RPMI7951 (cell line): Measurements from ENCODE around the gene ASIC1. TPM values are rescaled to one million over a fixed set of nuclear protein-coding genes. Genes with fewer than 3 reads are reported as not detected.

ENCODE experiments used
- DNase-seq: peaks from one replicate; pipeline ENCODE4 v3.0.0-alpha.2; 2012; ENCODE audit warnings: low read depth
- total RNA-seq: library from RNA; depleted of rRNA; stranded (reverse); fragments of >200 nt; shearing (Covaris generic); gene quantifications from 2 replicates; pipeline ENCODE4 v1.2.3, GENCODE V29; 2014; rRNA removed

ASIC1 gene
- total RNA-seq, 1 experiment from 2014 or later, result 0.24 TPM

DNA sequence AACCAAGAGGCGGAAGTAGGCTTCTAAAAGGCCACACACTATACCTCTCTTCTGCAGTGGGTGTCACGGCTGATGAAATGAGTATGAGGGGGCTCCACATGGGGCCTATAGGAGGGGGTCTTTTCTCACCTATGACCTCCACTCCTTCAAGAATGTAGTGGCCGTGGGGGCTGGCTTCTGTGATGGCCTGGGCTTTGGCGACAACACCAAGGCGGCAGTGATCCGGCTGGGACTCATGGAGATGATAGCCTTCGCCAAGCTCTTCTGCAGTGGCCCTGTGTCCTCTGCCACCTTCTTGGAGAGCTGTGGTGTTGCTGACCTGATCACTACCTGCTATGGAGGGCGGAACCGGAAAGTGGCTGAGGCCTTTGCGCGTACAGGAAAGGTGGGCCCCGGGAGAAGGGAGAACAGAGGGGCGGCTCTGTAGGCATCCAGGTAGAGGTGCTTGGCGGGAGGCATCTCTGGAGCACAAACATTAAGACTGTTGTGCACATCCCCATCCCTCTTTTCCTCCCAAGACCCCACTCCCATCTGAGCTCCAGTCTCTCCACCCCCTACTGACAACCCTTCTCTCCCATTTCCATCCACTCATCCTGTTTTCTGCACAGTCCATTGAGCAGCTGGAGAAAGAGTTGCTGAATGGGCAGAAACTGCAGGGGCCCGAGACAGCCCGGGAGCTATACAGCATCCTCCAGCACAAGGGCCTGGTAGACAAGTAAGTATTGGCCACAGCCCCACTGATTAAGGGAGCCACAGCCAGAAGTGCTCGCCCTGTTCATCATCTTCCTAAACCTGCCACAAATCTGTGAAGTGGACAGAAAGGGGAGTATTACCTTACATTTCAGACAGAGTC is 50.2 kb downstream of the ASIC1 start:
- DNase-seq, result no peak

DNA sequence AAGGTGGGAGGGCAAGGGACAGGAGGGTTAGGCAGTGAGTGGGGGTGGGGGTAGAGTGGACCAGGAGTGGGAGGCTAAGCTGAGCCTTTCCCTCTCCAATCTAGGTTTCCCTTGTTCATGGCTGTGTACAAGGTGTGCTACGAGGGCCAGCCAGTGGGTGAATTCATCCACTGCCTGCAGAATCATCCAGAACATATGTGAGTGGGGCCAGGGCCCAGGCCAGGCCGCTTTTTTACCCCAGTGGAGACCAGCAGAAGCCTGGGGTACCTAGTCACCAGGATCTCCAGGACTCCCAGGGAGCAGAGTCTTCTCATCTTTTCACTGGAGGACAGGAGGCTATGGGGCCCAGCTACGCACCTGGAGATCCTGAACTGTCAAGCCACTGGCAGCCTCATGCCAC is 51.9 kb downstream of the ASIC1 start:
- no peak for DNase-seq

DNA sequence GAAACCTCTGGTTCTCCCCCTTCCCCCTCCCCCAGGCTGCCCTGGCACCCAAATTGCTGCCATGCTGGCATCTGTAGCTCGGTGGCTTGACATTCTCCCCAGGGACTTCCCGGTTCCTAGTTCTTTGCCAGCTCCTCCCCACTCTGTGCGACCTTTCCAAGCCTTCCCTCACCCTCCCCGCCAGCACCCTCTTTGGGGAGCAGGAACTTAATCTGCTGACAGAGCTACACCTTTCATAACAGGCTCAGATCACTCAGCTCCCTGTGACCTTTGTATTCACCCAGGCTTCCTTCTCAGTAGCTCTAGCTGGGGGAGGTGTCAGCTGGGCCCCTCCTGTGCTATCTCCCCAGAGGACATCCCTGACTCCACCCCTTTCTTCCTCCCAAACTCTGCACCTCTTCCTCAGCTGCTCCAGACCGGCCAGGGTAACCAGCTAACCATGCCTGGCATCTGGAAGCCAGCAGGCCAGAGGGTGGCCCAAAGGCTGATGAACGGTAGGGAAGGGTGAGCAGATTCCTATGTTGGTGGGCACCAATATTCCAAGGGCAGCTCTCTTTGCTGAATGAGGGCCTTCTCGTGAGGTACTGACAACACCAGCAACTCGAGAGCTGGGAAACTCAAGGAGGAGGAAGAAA is 52.8 kb downstream of the ASIC1 start:
- no peak for DNase-seq

DNA sequence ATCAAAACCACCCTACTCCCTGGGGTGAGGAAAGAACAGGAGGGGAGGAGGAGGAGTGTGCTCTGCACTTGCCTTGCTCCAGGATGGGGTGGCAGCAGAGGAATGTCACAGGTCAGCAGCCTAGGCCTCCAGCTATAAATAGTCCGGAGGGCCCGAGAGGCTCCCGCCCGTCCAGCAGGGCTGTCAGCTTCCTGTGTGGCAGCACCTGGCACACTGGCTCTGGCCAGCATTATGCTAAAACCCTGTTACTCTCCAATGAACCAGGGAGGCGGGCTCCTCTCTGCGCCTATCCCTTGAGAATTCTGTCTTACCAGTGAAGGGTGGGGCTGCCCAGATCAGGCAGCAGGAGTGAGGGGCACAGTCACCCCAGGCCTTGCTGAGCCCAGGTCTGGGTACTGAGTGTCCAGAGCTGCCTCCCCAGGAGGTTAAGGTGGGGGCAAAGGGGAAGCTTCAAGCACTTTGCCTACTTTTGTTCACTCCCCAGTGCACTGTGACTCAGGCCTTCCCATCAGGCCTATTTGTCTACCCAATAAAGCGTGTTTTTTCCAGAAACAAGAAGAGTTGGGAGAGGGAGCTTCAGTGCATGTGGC is 53.5 kb downstream of the ASIC1 start:
- peak; percentile 46 for DNase-seq

DNA sequence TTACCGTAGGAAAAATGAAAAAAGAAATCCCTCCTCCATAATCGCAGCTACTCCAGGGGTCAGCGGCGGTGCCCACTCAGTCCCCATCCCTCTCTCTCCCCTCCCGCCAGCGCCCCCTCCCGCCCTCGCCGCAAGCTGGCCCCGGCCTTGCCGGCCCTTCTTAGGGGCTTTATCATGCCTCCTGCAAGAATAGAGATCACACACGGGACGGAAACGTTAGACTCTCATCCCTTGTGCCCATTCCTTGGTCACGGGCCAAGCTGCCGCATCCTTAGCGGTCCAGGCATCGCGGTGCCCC is 53.9 kb downstream of the ASIC1 start:
- no peak for DNase-seq

DNA sequence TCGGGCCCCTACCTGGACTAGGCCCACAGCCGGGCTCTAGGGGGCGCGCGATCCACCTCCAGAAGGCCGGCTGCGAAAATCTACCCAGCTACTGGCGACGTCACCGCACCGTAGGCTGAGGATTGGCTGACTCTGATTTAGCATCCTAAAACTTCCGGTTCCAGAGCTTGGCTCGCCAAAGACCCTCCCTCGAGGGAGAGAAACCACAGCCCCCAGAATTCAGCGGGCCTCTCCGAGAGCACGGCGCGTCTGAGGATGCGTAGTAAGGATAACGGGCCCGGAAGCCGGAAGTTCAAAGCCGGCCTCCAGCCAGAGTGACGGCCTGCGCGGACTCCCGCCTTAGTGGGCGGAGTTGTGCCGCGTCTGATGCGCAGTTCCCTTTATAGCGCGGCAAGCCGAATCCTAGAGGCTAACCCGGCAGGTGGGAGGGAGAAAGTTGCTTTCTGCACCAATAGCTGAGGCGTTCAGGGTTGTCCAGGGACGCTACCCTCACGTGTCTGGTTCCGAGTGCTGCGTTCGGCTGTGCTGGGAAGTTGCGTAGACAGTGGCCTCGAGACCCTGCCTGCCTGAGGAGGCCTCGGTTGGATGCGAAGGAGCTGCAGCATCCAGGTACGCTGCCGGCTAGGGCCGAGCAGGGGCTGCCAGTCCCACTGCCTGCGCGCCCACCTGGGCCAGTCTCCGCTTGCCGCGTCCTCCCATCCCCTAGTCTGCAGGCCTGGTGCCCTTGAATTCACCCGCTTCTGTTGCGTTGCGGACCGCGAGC is 54.5 kb downstream of the ASIC1 start, which contains the start of gene COX14:
TSS of gene COX14 (plus strand) at position 544 of the 763 bp plus-strand sequence. CDS start 7,808 bp downstream, outside the sequence.
- peak; percentile 98 for DNase-seq

DNA sequence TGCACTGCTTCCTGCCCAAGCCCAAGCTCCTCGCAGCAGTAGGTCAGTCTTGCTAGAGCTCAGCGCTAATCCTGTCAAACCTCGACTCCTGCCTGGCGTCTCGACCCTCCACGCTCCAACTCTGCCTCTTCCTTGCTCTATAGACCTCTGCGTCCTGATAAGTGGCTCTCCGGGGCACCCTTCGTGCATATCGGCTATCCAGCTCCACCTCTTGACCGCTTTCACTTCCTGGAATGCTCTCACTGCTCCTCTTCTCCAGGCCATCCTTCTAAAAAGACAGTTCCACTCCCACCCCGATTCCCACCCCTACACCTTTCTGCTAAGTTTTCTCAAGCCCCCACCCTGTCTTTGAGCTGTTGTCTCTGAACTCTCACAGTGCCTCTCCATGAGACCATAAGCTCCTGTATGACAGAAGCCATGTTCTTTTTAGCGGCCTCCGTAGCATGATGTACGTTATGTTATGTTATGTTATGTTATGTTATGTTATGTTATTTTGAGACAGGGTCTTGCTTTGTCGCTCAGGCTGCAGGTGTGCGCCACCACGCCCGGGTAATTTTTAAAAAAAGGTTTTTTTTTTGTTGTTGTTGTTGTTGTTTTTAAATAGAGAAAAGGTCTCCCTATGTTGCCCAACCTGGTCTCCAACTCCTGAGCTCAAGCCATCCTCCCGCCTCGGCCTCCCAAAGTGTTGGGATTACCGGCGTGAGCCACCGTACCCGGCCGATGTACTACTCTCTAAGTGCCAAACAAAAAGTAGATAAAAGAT is 55.2 kb downstream of the ASIC1 start:
- peak; percentile 55 for DNase-seq

DNA sequence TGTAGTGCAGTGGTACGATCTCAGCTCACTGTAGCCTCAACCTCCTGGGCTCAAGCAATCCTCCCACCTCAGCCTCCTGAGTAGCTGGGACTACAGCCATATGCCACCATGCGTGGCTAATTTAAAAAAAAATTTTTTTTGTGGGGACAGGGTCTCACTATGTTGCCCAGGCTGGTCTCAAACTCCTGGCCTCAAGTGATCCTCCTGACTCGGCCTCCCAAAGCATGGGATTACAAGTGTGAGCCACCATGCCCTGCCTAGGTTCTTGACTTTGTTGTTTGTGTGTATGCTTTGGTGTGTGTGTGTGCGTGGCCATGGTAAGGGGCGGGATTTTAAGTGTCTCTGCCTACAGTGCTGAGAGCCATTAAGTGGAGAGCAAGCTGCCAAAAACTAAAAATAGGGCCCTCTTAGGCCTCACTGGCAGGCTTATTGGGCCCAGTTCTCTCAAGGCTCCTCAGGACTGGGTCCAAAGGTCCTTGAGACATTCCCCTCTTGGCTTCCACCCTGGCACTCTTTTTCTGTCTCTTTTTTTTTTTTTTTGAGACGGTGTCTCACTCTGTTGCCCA is 59.7 kb downstream of the ASIC1 start:
- no peak for DNase-seq

DNA sequence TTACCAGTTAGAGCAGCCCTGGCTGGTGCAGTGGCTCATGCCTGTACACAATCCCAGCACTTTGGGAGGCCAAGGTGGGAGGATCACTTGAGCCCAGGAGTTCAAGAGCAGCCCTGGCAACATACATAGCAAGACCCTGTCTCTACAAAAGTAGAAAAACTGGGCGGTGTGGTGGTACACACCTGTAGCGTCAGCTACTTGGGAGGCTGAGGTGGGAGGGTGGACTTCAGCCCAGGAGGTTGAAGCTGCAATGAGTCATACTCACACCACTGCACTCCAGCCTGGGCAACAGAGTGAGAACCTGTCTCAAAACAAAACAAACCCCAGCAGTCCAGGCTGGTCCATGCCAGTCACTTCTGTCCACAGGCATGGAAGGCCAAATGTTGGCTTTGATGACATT is 62.0 kb downstream of the ASIC1 start:
- no peak for DNase-seq

DNA sequence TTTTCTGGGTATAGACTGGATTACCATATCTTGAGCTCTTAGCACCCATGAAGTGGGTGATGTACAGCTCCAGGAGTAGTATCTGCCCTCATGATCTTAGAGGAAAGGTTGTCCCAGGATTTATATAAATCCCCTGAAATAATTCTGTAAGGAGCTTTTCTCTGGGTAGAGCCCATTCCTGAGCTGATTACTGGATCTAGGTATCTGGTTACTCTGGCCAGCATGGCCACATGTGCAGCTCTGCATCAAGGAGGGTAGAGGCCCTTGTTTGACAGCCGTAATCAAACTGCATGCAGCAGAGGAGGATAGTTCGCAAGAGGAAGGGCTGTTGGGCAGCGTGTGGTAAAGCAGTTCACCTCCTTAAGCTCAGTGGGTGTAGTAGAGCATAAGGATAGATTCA is 63.1 kb downstream of the ASIC1 start:
- no peak for DNase-seq

DNA sequence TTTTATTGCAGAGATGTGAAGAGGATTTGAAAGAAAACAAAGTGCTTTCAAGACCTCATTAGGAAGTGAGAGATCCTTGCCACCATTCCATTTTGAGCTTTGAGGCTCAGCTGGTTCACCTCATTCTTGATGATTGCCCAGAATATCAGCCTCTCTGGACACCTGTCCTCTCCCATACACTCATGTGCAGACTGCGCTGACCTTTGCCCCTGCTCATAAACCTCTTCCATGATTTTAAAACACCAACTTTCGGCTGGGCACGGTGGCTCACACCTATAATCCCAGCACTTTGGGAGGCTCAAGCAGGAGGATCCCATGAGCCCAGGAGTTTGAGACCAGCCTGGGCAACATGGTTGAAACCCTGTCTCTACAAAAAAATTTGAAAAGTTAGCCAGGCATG is 63.6 kb downstream of the ASIC1 start:
- no peak for DNase-seq

DNA sequence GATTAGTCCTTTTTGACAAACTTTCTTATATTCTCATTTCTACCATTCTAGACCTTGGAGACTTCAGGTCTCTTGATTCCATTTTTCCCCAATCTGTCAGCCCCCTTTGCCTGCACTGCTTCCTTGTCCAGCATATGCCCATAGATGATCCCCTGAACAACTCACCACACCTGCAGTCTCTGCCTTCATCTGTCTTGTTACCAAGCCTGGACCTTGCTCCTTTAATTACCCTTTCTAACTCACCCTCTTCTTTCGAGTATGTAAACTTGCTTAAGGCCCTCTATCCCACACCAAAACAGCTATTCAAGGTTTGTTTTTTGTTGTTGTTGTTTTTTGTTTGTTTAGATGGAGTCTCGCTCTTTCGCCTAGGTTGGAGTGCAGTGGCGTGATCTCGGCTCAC is 64.2 kb downstream of the ASIC1 start:
- DNase-seq, result no peak

DNA sequence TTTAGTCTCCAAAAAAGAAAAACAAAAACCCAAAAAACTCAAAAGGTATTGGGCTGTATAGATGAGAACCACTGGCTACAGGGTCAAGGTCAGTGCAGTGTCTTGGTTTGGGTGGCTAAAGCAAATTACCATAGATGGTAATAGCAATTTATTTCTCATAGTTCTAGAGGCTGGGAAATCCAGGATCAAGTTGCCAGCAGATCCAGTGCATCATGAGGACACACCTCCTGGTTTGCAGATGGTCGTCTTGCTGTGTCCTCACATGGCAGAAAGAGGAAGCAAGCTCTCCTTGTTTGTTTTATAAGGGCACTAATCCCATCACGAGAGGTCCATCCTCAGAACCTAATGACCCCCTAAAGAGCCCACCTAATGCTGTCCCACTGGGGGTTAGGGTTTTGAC is 65.8 kb downstream of the ASIC1 start:
- no peak for DNase-seq

DNA sequence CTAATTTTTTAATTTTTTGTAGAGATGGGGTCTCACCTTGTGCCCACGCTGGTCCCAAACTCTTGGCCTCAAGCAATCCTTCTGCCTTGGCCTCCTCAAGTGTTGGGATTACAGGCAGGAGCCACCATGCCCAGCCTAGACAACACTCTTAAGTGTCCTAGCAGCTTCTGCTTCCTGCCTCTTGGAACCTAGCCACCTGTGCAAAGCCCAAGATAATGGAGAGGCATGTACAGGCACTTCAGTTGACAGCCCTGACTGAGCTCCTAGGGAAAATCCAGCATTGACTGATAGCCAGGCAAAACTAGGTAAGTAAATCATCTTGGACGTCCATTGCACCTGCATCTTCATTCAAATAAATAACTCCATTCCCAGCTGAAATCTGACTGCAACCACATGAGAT is 70.2 kb downstream of the ASIC1 start:
- DNase-seq, result no peak

DNA sequence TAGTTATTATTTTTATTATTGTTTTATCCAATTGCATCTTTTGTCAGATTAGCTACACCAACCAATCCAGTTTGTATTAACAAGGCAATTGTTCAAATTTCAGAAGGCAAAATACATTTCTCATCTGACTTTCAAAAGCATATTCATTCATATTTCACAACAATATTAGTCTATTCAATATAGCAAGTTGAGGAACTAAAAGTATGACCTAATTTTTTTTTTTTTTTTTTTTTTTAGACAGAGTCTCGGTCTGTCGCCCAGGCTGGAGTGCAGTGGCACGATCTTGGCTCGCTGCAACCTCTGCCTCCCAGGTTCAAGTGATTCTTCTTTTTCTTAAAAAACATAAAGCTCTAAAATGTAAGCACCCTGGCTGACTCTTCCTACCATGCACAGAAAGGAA is 71.9 kb downstream of the ASIC1 start:
- no peak for DNase-seq

DNA sequence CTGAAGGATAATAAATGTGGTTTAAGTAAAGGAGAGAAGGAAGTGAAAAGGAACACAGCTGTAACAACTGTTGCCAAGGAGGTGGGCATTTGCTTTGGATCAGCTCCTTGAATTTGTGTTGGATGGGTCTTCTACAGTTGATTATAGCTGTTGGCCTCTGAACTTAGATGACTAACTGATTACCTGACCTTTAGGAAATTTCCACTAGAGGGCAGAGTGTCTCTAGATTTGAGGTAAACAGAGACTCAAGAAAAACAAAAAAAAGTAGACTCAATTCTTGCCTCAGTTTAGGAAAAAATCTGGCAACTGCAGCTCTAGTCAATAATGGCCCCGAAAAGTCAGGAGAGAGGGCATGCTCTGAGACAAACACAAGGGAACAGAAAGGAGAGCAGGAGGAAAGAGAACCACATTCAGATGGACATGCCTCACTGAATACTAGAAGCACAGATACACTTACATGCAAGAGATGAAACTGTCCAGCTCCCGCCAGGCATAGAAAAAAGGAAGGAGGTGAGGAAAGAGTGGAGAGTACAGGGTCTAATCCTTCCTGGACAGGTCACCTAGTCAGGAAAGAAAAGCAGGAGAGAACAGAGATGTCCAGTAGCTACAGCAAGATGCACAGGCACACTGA is 75.2 kb downstream of the ASIC1 start:
- DNase-seq, result peak; percentile 26

Other genes with a start within 250 kb of the ASIC1 start
- 5.0 and 5.7 TPM in 2 replicates for gene NCKAP5L, start 229.2 kb upstream of the ASIC1 start, total RNA-seq
- 2.9 and 5.6 TPM in 2 replicates for gene BCDIN3D, start 214.5 kb upstream of the ASIC1 start, total RNA-seq
- 0.98 and 1.2 TPM in 2 replicates for gene FAIM2, start 153.7 kb upstream of the ASIC1 start, total RNA-seq
- gene AQP2, start 106.9 kb upstream of the ASIC1 start, total RNA-seq, result not detected in 2 replicates
- not detected in 2 replicates for gene AQP5, start 95.7 kb upstream of the ASIC1 start, total RNA-seq
- gene AQP6, start 84.6 kb upstream of the ASIC1 start, total RNA-seq, result 0.10 TPM in 1 of 2 replicates, not detected in the other
- gene RACGAP1, start 32.1 kb upstream of the ASIC1 start, total RNA-seq, result 158 and 173 TPM in 2 replicates
- gene SMARCD1, start 27.7 kb downstream of the ASIC1 start, total RNA-seq, result 35.9 and 41.8 TPM in 2 replicates
- gene GPD1, start 46.4 kb downstream of the ASIC1 start, total RNA-seq, result 0.39 TPM in 1 of 2 replicates, not detected in the other
- gene COX14, start 54.6 kb downstream of the ASIC1 start, total RNA-seq, result 87.1 and 93.9 TPM in 2 replicates
- gene CERS5, start 109.8 kb downstream of the ASIC1 start, total RNA-seq, result 10.2 and 10.9 TPM in 2 replicates
- gene LIMA1, start 225.9 kb downstream of the ASIC1 start, total RNA-seq, result 72.9 and 86.3 TPM in 2 replicates